HEK293 (cell line): ENCODE results near the gene RABAC1.
A peak's percentile ranks its signal among the peaks of the same experiment; 100 is the strongest.

Experiments used
- BCL6B ChIP-seq: fragments of 450-650 bp; formaldehyde crosslinking; IDR thresholded peaks from 2 replicates; pipeline ENCODE4 v1.5.1; 2017; ENCODE audit warnings: missing biosample characterization, missing genetic modification characterization
- PATZ1 ChIP-seq: fragments of 450-650 bp; formaldehyde crosslinking; IDR thresholded peaks from 2 replicates; pipeline ENCODE4 v1.5.1; 2016; ENCODE audit warnings: missing biosample characterization, missing genetic modification characterization
- PRDM1 ChIP-seq: fragments of 450-650 bp; formaldehyde crosslinking; IDR thresholded peaks from 2 replicates; pipeline ENCODE4; 2016; ENCODE audit warnings: missing biosample characterization, missing genetic modification characterization
- PRDM4 ChIP-seq: fragments of 450-650 bp; formaldehyde crosslinking; IDR thresholded peaks from 2 replicates; pipeline ENCODE4 v1.5.1; 2017; ENCODE audit warnings: missing biosample characterization, missing genetic modification characterization
- REPIN1 ChIP-seq: fragments of 450-650 bp; formaldehyde crosslinking; IDR thresholded peaks from 2 replicates; pipeline ENCODE4 v1.5.1; 2017; ENCODE audit warnings: missing biosample characterization, missing genetic modification characterization, low read depth
- YY2 ChIP-seq: fragments of 450-650 bp; formaldehyde crosslinking; IDR thresholded peaks from 2 replicates; pipeline ENCODE4 v1.5.1; 2016; ENCODE audit warnings: missing biosample characterization, missing genetic modification characterization
- ZBTB1 ChIP-seq: fragments of 450-650 bp; formaldehyde crosslinking; IDR thresholded peaks from 2 replicates; pipeline ENCODE4 v1.5.1; 2016; ENCODE audit warnings: missing biosample characterization, missing genetic modification characterization
- ZBTB10 ChIP-seq: fragments of 450-650 bp; formaldehyde crosslinking; IDR thresholded peaks from 2 replicates; pipeline ENCODE4 v1.5.1; 2016; ENCODE audit warnings: missing biosample characterization, missing genetic modification characterization
- ZBTB20 ChIP-seq: fragments of 450-650 bp; formaldehyde crosslinking; IDR thresholded peaks from 2 replicates; pipeline ENCODE4 v1.5.1; 2016; ENCODE audit warnings: missing biosample characterization, missing genetic modification characterization
- ZBTB48 ChIP-seq: fragments of 450-650 bp; formaldehyde crosslinking; IDR thresholded peaks from 2 replicates; pipeline ENCODE4 v1.5.1; 2016; ENCODE audit warnings: missing biosample characterization, missing genetic modification characterization
- ZNF148 ChIP-seq: fragments of 450-650 bp; formaldehyde crosslinking; IDR thresholded peaks from 2 replicates; pipeline ENCODE4 v1.5.0; 2017; ENCODE audit warnings: missing biosample characterization, missing genetic modification characterization, borderline replicate concordance
- ZNF175 ChIP-seq: fragments of 450-650 bp; formaldehyde crosslinking; IDR thresholded peaks from 2 replicates; pipeline ENCODE4 v1.5.1; 2016; ENCODE audit warnings: missing biosample characterization, missing genetic modification characterization
- ZNF202 ChIP-seq: fragments of 450-650 bp; formaldehyde crosslinking; IDR thresholded peaks from 2 replicates; pipeline ENCODE4 v1.5.1; 2016; ENCODE audit warnings: missing biosample characterization, missing genetic modification characterization, borderline replicate concordance
- ZNF248 ChIP-seq: fragments of 450-650 bp; formaldehyde crosslinking; IDR thresholded peaks from 2 replicates; pipeline ENCODE4 v1.5.1; 2017; ENCODE audit warnings: missing biosample characterization, missing genetic modification characterization
- ZNF280D ChIP-seq: fragments of 450-650 bp; formaldehyde crosslinking; IDR thresholded peaks from 2 replicates; pipeline ENCODE4 v1.5.1; 2016; ENCODE audit warnings: missing biosample characterization, missing genetic modification characterization
- ZNF423 ChIP-seq: fragments of 450-650 bp; formaldehyde crosslinking; IDR thresholded peaks from 2 replicates; pipeline ENCODE4 v1.5.1; 2016; ENCODE audit warnings: missing biosample characterization, missing genetic modification characterization
- ZNF501 ChIP-seq: fragments of 450-650 bp; formaldehyde crosslinking; IDR thresholded peaks from 2 replicates; pipeline ENCODE4 v1.5.1; 2016; ENCODE audit warnings: missing biosample characterization, missing genetic modification characterization
- ZNF610 ChIP-seq: fragments of 450-650 bp; formaldehyde crosslinking; IDR thresholded peaks from 2 replicates; pipeline ENCODE4 v1.5.1; 2016; ENCODE audit warnings: missing biosample characterization, missing genetic modification characterization, borderline replicate concordance
- ZNF623 ChIP-seq: fragments of 450-650 bp; formaldehyde crosslinking; IDR thresholded peaks from 2 replicates; pipeline ENCODE4 v1.5.1; 2016; ENCODE audit warnings: missing biosample characterization, missing genetic modification characterization
- ZNF629 ChIP-seq: fragments of 450-650 bp; formaldehyde crosslinking; IDR thresholded peaks from 2 replicates; pipeline ENCODE4 v1.5.1; 2017; ENCODE audit warnings: missing biosample characterization, missing genetic modification characterization
- ZNF704 ChIP-seq: fragments of 450-650 bp; formaldehyde crosslinking; IDR thresholded peaks from 2 replicates; pipeline ENCODE4 v1.5.1; 2016; ENCODE audit warnings: missing biosample characterization, missing genetic modification characterization
- ZXDB ChIP-seq: fragments of 450-650 bp; formaldehyde crosslinking; IDR thresholded peaks from 2 replicates; pipeline ENCODE4 v1.5.1; 2016; ENCODE audit warnings: missing biosample characterization, missing genetic modification characterization

Gene RABAC1

GRCh38 chr19:41939861-41940730, 19.0 kb downstream of the RABAC1 start (continued):
- 0 out of 2 replicates have a peak, but pooled peaks have one; percentile 26 for TF ChIP-seq ZNF280D
- TF ChIP-seq ZNF202 (tag by site-specific recombination), result no peak
- TF ChIP-seq PRDM4 (tag by site-specific recombination), result no peak
- no peak for TF ChIP-seq ZNF175
- TF ChIP-seq ZNF248 (tag by site-specific recombination), result no peak
- TF ChIP-seq ZNF501 (tag by site-specific recombination), result 0 out of 2 replicates have a peak, but pooled peaks have one; percentile 21
- TF ChIP-seq ZBTB10, result peak; percentile 89
- TF ChIP-seq ZNF704 (tag by site-specific recombination), result no peak
- TF ChIP-seq BCL6B (tag by site-specific recombination), result no peak
- TF ChIP-seq ZBTB1 (tag by site-specific recombination), result no peak
- peak; percentile 79 for TF ChIP-seq PATZ1 (tag by site-specific recombination)
- peak; percentile 53 for TF ChIP-seq ZBTB48 (tag by site-specific recombination)
- TF ChIP-seq ZXDB (tag by site-specific recombination), result no peak; the same call in 1 of the 2 replicates
- peak; percentile 81 for TF ChIP-seq PRDM1 (tag by site-specific recombination)
- TF ChIP-seq REPIN1 (tag by site-specific recombination), result no peak
- TF ChIP-seq ZBTB20 (tag by site-specific recombination), result peak; percentile 55; the same call in 1 of the 2 replicates
- TF ChIP-seq ZNF623 (tag by site-specific recombination), result peak; percentile 18; the same call in 1 of the 2 replicates
- TF ChIP-seq YY2, result 0 out of 2 replicates have a peak, but pooled peaks have one; percentile 20
- no peak for TF ChIP-seq ZNF610 (tag by site-specific recombination)
- TF ChIP-seq ZNF629 (tag by site-specific recombination), result no peak
- TF ChIP-seq ZNF423 (tag by site-specific recombination), result no peak
- TF ChIP-seq ZNF148 (tag by site-specific recombination), result no peak
